Dendritic cell treated with granulocyte-macrophage colony-stimulating factor and Interleukin-4, amounts not matched to agents 40 ng/mL and 50 ng/mL, for 4 days (primary cell): ENCODE results near the gene TGFBR3.
"Not testable (repeated sequence)": the region's sequence is repeated elsewhere in the genome, so short reads cannot be mapped to it uniquely, and the experiment has no call there.

Source experiments
- H3K27ac Mint-ChIP-seq: one replicate; pipeline ENCODE4 v1.8.0; 2022; ENCODE audit warnings: mild to moderate bottlenecking, mixed read lengths
- H3K27me3 Mint-ChIP-seq: one replicate; pipeline ENCODE4 v1.8.0; 2022; ENCODE audit warnings: mild to moderate bottlenecking, mixed read lengths
- H3K36me3 Mint-ChIP-seq: one replicate; pipeline ENCODE4 v1.8.0; 2022; ENCODE audit warnings: low read depth, mixed read lengths
- H3K4me1 Mint-ChIP-seq: one replicate; pipeline ENCODE4 v1.8.0; 2022; ENCODE audit warnings: low read depth, mixed read lengths
- H3K4me3 Mint-ChIP-seq: one replicate; pipeline ENCODE4 v1.8.0; 2022; ENCODE audit warnings: mild to moderate bottlenecking, moderate library complexity, mixed read lengths
- H3K9me3 Mint-ChIP-seq: one replicate; pipeline ENCODE4 v1.8.0; 2022; ENCODE audit warnings: mixed read lengths
- intact Hi-C: fragments of 100-400 bp; cut with micrococcal nuclease; formaldehyde crosslinking; loops from one replicate; pipeline ENCODE4 v1.15.0; 2022

Gene TGFBR3

GRCh38 chr1:91851130-91852010, 34.6 kb downstream of the TGFBR3 start:
- no peak overlapping the region for H3K4me3 Mint-ChIP-seq
- H3K36me3 Mint-ChIP-seq: no peaks in the 10 kb centered on the region
- H3K4me1 Mint-ChIP-seq: no peaks in the 10 kb centered on the region
- H3K27me3 Mint-ChIP-seq: peaks cover 1% of the 10 kb centered on the region
- intact Hi-C loops: no loop called here
- no peak overlapping the region for H3K27ac Mint-ChIP-seq
- H3K9me3 Mint-ChIP-seq: no peaks in the 10 kb centered on the region

- no peak overlapping the region for H3K4me3 Mint-ChIP-seq
- no peaks in the 10 kb centered on the region for H3K4me1 Mint-ChIP-seq
- no peak overlapping the region for H3K27ac Mint-ChIP-seq
- no peaks in the 10 kb centered on the region for H3K9me3 Mint-ChIP-seq
- no peaks in the 10 kb centered on the region for H3K36me3 Mint-ChIP-seq
- intact Hi-C loops: no loop called here
- peaks cover 1% of the 10 kb centered on the region for H3K27me3 Mint-ChIP-seq
Observed at GRCh38 chr1:91850708-91851107, 35.2 kb downstream of the TGFBR3 start.

- Mint-ChIP-seq H3K4me1 (no peaks in the 10 kb centered on the region), H3K9me3 (no peaks in the 10 kb centered on the region), H3K27me3 (no peaks in the 10 kb centered on the region), H3K4me3 (no peak overlapping the region), H3K27ac (no peak overlapping the region), H3K36me3 (no peaks in the 10 kb centered on the region)
- intact Hi-C loops: no loop called here
Observed at GRCh38 chr1:91847851-91848250, 38.1 kb downstream of the TGFBR3 start.

- no peak overlapping the region for H3K27ac Mint-ChIP-seq
- no peaks in the 10 kb centered on the region for H3K4me1 Mint-ChIP-seq
- no peak overlapping the region for H3K4me3 Mint-ChIP-seq
Observed at GRCh38 chr1:91846639-91847013, 39.3 kb downstream of the TGFBR3 start.

GRCh38 chr1:91846007-91846638, 39.8 kb downstream of the TGFBR3 start:
- H3K27me3 Mint-ChIP-seq: no peaks in the 10 kb centered on the region
- H3K36me3 Mint-ChIP-seq: no peaks in the 10 kb centered on the region
- intact Hi-C loops: no loop called here
- no peaks in the 10 kb centered on the region for H3K4me1 Mint-ChIP-seq
- H3K4me3 Mint-ChIP-seq: no peak overlapping the region
- H3K9me3 Mint-ChIP-seq: no peaks in the 10 kb centered on the region
- no peak overlapping the region for H3K27ac Mint-ChIP-seq

More at GRCh38 chr1:91846639-91847013, 39.3 kb downstream of the TGFBR3 start:
- H3K27me3 Mint-ChIP-seq: no peaks in the 10 kb centered on the region
- no peaks in the 10 kb centered on the region for H3K9me3 Mint-ChIP-seq
- intact Hi-C loops: no loop called here
- no peaks in the 10 kb centered on the region for H3K36me3 Mint-ChIP-seq

GRCh38 chr1:91844862-91845528, 41.0 kb downstream of the TGFBR3 start:
- H3K27ac Mint-ChIP-seq: no peak overlapping the region
- H3K27me3 Mint-ChIP-seq: no peaks in the 10 kb centered on the region
- H3K9me3 Mint-ChIP-seq: no peaks in the 10 kb centered on the region
- no peaks in the 10 kb centered on the region for H3K4me1 Mint-ChIP-seq
- H3K4me3 Mint-ChIP-seq: no peak overlapping the region
- no peaks in the 10 kb centered on the region for H3K36me3 Mint-ChIP-seq
- intact Hi-C loops: no loop called here

GRCh38 chr1:91843843-91844242, 42.1 kb downstream of the TGFBR3 start:
- Mint-ChIP-seq H3K27ac (no peak overlapping the region), H3K4me3 (no peak overlapping the region), H3K27me3 (no peaks in the 10 kb centered on the region), H3K4me1 (no peaks in the 10 kb centered on the region), H3K36me3 (no peaks in the 10 kb centered on the region), H3K9me3 (no peaks in the 10 kb centered on the region)
- intact Hi-C loops: no loop called here

GRCh38 chr1:91842563-91842962, 43.4 kb downstream of the TGFBR3 start:
- Mint-ChIP-seq H3K36me3 (no peaks in the 10 kb centered on the region), H3K27me3 (no peaks in the 10 kb centered on the region), H3K4me3 (no peak overlapping the region), H3K4me1 (no peaks in the 10 kb centered on the region), H3K9me3 (no peaks in the 10 kb centered on the region), H3K27ac (no peak overlapping the region)
- intact Hi-C loops: no loop called here

GRCh38 chr1:91842056-91842455, 43.9 kb downstream of the TGFBR3 start:
- Mint-ChIP-seq H3K27me3 (no peaks in the 10 kb centered on the region), H3K27ac (no peak overlapping the region), H3K4me3 (no peak overlapping the region), H3K9me3 (no peaks in the 10 kb centered on the region), H3K4me1 (no peaks in the 10 kb centered on the region), H3K36me3 (no peaks in the 10 kb centered on the region)
- intact Hi-C loops: no loop called here

GRCh38 chr1:91840276-91840675, 45.7 kb downstream of the TGFBR3 start:
- H3K27ac Mint-ChIP-seq, intact Hi-C loops, H3K36me3 Mint-ChIP-seq, H3K4me3 Mint-ChIP-seq, H3K4me1 Mint-ChIP-seq, H3K27me3 Mint-ChIP-seq, H3K9me3 Mint-ChIP-seq: not testable (repeated sequence)

GRCh38 chr1:91836331-91837040, 49.5 kb downstream of the TGFBR3 start:
- Mint-ChIP-seq H3K27ac (no peak overlapping the region), H3K27me3 (no peaks in the 10 kb centered on the region), H3K36me3 (no peaks in the 10 kb centered on the region), H3K4me1 (no peaks in the 10 kb centered on the region), H3K9me3 (no peaks in the 10 kb centered on the region), H3K4me3 (no peak overlapping the region)
- intact Hi-C loops: no loop called here

- Mint-ChIP-seq H3K9me3 (no peaks in the 10 kb centered on the region), H3K4me1 (peaks cover 8% of the 10 kb centered on the region), H3K36me3 (no peaks in the 10 kb centered on the region), H3K27ac (no peak overlapping the region), H3K27me3 (no peaks in the 10 kb centered on the region), H3K4me3 (no peak overlapping the region)
- intact Hi-C loops: no loop called here
Observed at GRCh38 chr1:91835087-91835521, 50.8 kb downstream of the TGFBR3 start.

GRCh38 chr1:91834549-91834948, 51.4 kb downstream of the TGFBR3 start:
- H3K4me1 Mint-ChIP-seq, H3K4me3 Mint-ChIP-seq, H3K27ac Mint-ChIP-seq, H3K27me3 Mint-ChIP-seq, H3K36me3 Mint-ChIP-seq, intact Hi-C loops, H3K9me3 Mint-ChIP-seq: not testable (repeated sequence)

GRCh38 chr1:91833946-91834345, 52.0 kb downstream of the TGFBR3 start:
- no peaks in the 10 kb centered on the region for H3K36me3 Mint-ChIP-seq
- H3K9me3 Mint-ChIP-seq: no peaks in the 10 kb centered on the region
- H3K4me3 Mint-ChIP-seq: no peak overlapping the region
- H3K27ac Mint-ChIP-seq: no peak overlapping the region
- peaks cover 8% of the 10 kb centered on the region for H3K4me1 Mint-ChIP-seq
- H3K27me3 Mint-ChIP-seq: no peaks in the 10 kb centered on the region
- intact Hi-C loops: no loop called here
